ENCODE data around the gene RHO.

RHO gene

GRCh38 chr3:129554356-129555152 lies 26.1 kb downstream of the RHO start:
- Histone ChIP-seq H3K4me1 (ENCODE audit: insufficient read depth, low read length, severe bottlenecking) (peaks cover 13% of the 10 kb centered on the region), H3K27me3 (ENCODE audit: insufficient read depth, low read length) (peaks cover 28% of the 10 kb centered on the region), H3K4me2 (ENCODE audit: low read length) (no peak overlapping the region), H3K9ac (ENCODE audit: low read length) (no peak overlapping the region), H4K20me1 (ENCODE audit: insufficient read depth, low read length) (no peaks in the 10 kb centered on the region), H3K4me3 (ENCODE audit: low read depth, low read length, poor library complexity, severe bottlenecking) (no peak overlapping the region), H3K9me3 (ENCODE audit: low read length) (no peaks in the 10 kb centered on the region), H3F3A (ENCODE audit: insufficient read depth, low read length) (no peaks in the 10 kb centered on the region), H3K27ac (ENCODE audit: low read depth, low read length, poor library complexity, severe bottlenecking) (no peak overlapping the region), H3K9me2 (ENCODE audit: low read depth, low read length) (no peaks in the 10 kb centered on the region), H3K36me3 (ENCODE audit: insufficient read depth, low read length) (no peaks in the 10 kb centered on the region), H2AFZ (ENCODE audit: low read length) (no peak overlapping the region), H3K79me2 (ENCODE audit: insufficient read depth, low read length) (no peaks in the 10 kb centered on the region)
- TF ChIP-seq CTCF (IDR thresholded peaks at IDR 0.05; ENCODE audit: low read length), result no peak
- TF ChIP-seq EZH2 (IDR thresholded peaks at IDR 0.05; ENCODE audit: borderline replicate concordance, low read length), result no peak

- Histone ChIP-seq H2AFZ (ENCODE audit: low read length) (no peak overlapping the region), H3K9ac (ENCODE audit: low read length) (no peak overlapping the region), H3K4me2 (ENCODE audit: low read length) (no peak overlapping the region), H3K27ac (ENCODE audit: low read depth, low read length, poor library complexity, severe bottlenecking) (no peak overlapping the region), H3K79me2 (ENCODE audit: insufficient read depth, low read length) (no peaks in the 10 kb centered on the region), H3K4me1 (ENCODE audit: insufficient read depth, low read length, severe bottlenecking) (peaks cover 16% of the 10 kb centered on the region), H3K27me3 (ENCODE audit: insufficient read depth, low read length) (peaks cover 28% of the 10 kb centered on the region), H4K20me1 (ENCODE audit: insufficient read depth, low read length) (no peaks in the 10 kb centered on the region), H3F3A (ENCODE audit: insufficient read depth, low read length) (no peaks in the 10 kb centered on the region), H3K4me3 (ENCODE audit: low read depth, low read length, poor library complexity, severe bottlenecking) (no peak overlapping the region), H3K36me3 (ENCODE audit: insufficient read depth, low read length) (no peaks in the 10 kb centered on the region), H3K9me2 (ENCODE audit: low read depth, low read length) (no peaks in the 10 kb centered on the region), H3K9me3 (ENCODE audit: low read length) (no peaks in the 10 kb centered on the region)
- no peak for TF ChIP-seq EZH2 (IDR thresholded peaks at IDR 0.05; ENCODE audit: borderline replicate concordance, low read length)
- TF ChIP-seq CTCF (IDR thresholded peaks at IDR 0.05; ENCODE audit: low read length), result no peak
These were observed 26.7 kb downstream of the RHO start for GRCh38 chr3:129555153-129555550.

- Histone ChIP-seq H3K36me3 (ENCODE audit: insufficient read depth, low read length) (no peaks in the 10 kb centered on the region), H4K20me1 (ENCODE audit: insufficient read depth, low read length) (no peaks in the 10 kb centered on the region), H3F3A (ENCODE audit: insufficient read depth, low read length) (no peaks in the 10 kb centered on the region), H2AFZ (ENCODE audit: low read length) (no peak overlapping the region), H3K9me2 (ENCODE audit: low read depth, low read length) (no peaks in the 10 kb centered on the region), H3K27ac (ENCODE audit: low read depth, low read length, poor library complexity, severe bottlenecking) (no peak overlapping the region), H3K27me3 (ENCODE audit: insufficient read depth, low read length) (peaks cover 28% of the 10 kb centered on the region), H3K4me2 (ENCODE audit: low read length) (no peak overlapping the region), H3K9me3 (ENCODE audit: low read length) (no peaks in the 10 kb centered on the region), H3K4me3 (ENCODE audit: low read depth, low read length, poor library complexity, severe bottlenecking) (no peak overlapping the region), H3K9ac (ENCODE audit: low read length) (no peak overlapping the region), H3K79me2 (ENCODE audit: insufficient read depth, low read length) (no peaks in the 10 kb centered on the region), H3K4me1 (ENCODE audit: insufficient read depth, low read length, severe bottlenecking) (peaks cover 16% of the 10 kb centered on the region)
- TF ChIP-seq EZH2 (IDR thresholded peaks at IDR 0.05; ENCODE audit: borderline replicate concordance, low read length), result no peak
- no peak for TF ChIP-seq CTCF (IDR thresholded peaks at IDR 0.05; ENCODE audit: low read length)
These were observed 27.3 kb downstream of the RHO start for GRCh38 chr3:129555616-129556357.
